HCT116 (cell line): Measurements from ENCODE around the gene TBCD. TPM values are rescaled to one million over a fixed set of nuclear protein-coding genes. Genes with fewer than 3 reads are reported as not detected.

Experiments used
- ATAC-seq: fragments of 200-7000 bp; cut with Tn5 transposase; 2 replicates; pipeline ENCODE4 v1.9.1; 2020; ENCODE audit warnings: mild to moderate bottlenecking, moderate library complexity
- BruUV-seq: library from RNA; stranded (reverse); fragments of 400-500 nt; replicated peaks from 2 replicates; lab custom pipeline; 2021; lab: Mats Ljungman, UMichigan
- CTCF ChIA-PET: fragments of 300-600 bp; sonication (Branson Sonifier 250); formaldehyde crosslinking; loops from one replicate; lab custom pipeline; 2021; ENCODE audit warnings: antibody characterized with exemption; lab: Charles Lee
- POLR2A ChIA-PET: fragments of 300-600, 350-600 bp; sonication (Branson Sonifier 250); formaldehyde crosslinking; loops from one replicate; lab custom pipeline; 2021; ENCODE audit warnings: antibody characterized with exemption; lab: Charles Lee
- RAD21 ChIA-PET, 2 experiments: fragments of 300-600 bp; sonication (Branson Sonifier 250); formaldehyde crosslinking; loops; one replicate each; lab custom pipeline; 2023; ENCODE audit warnings: low total read pairs in 2 of 2; ENCODE audit not compliant: uncharacterized antibody in 2 of 2, unreplicated experiment in 2 of 2, low non-redundant PET in 1 of 2; lab: Charles Lee
- DNase-seq: peaks from one replicate; pipeline ENCODE4 v3.0.0-alpha.2; 2010; ENCODE audit warnings: low read depth, low spot score
- H2AFZ ChIP-seq: fragments of 200-600 bp; shearing (Covaris generic), sonication (generic); 2 replicates; pipeline ENCODE4 v1.6.1; 2017; ENCODE audit warnings: low read depth, mixed run types, mixed read lengths, antibody characterized with exemption, low read length; ENCODE audit not compliant: poor library complexity, severe bottlenecking
- H3K27ac ChIP-seq: 2 replicates; pipeline ENCODE4 v1.5.1; 2012; ENCODE audit warnings: low read depth, low read length
- H3K27me3 ChIP-seq: fragments of 200-600 bp; sonication (generic); 2 replicates; pipeline ENCODE4 v1.6.1; 2016; ENCODE audit warnings: mixed run types, low read length, mixed read lengths; ENCODE audit not compliant: insufficient read depth
- H3K36me3 ChIP-seq, 2 experiments: fragments of 200-500 bp in 1 of 2; fragments of 200-600 bp in 1 of 2; sonication (Bioruptor generic) in 1 of 2; sonication (generic) in 1 of 2; 2 replicates each; pipeline versions ENCODE4 v1.5.1 to v1.6.1; 2014 to 2016; ENCODE audit warnings: low read length in 2 of 2, inconsistent platforms in 1 of 2, mixed read lengths in 1 of 2, mixed run types in 1 of 2; ENCODE audit not compliant: insufficient read depth in 2 of 2, control insufficient read depth in 1 of 2
- H3K4me1 ChIP-seq, 2 experiments: fragments of 200-600 bp in 1 of 2; sonication (generic) in 1 of 2; 2 replicates each; pipeline versions ENCODE4 v1.5.1 to v1.6.1; 2012 to 2017; ENCODE audit warnings: low read length in 2 of 2, inconsistent platforms in 1 of 2, mild to moderate bottlenecking in 1 of 2, mixed read lengths in 1 of 2, mixed run types in 1 of 2, moderate library complexity in 1 of 2; ENCODE audit not compliant: insufficient read depth in 2 of 2, control insufficient read depth in 1 of 2
- H3K4me2 ChIP-seq: fragments of 200-600 bp; sonication (generic); 2 replicates; pipeline ENCODE4 v1.6.1; 2017; ENCODE audit warnings: mixed run types, low read length, mixed read lengths
- H3K4me3 ChIP-seq, 2 experiments: fragments of 200-600 bp in 1 of 2; sonication (generic) in 1 of 2; replicated peaks in 1 of 2; 2 replicates each; pipeline ENCODE4 v1.5.1; 2011 to 2016; ENCODE audit warnings: low read length in 2 of 2, control low read depth in 1 of 2, low read depth in 1 of 2, mild to moderate bottlenecking in 1 of 2, mixed read lengths in 1 of 2, mixed run types in 1 of 2
- H3K79me2 ChIP-seq: fragments of 200-600 bp; sonication (generic); 2 replicates; pipeline ENCODE4 v1.6.1; 2017; ENCODE audit warnings: mild to moderate bottlenecking, mixed run types, low read length, moderate library complexity, mixed read lengths; ENCODE audit not compliant: insufficient read depth
- H3K9ac ChIP-seq: fragments of 200-600 bp; sonication (generic); 2 replicates; pipeline ENCODE4 v1.6.1; 2016; ENCODE audit warnings: low read length, mixed read lengths
- H3K9me2 ChIP-seq: fragments of 200-600 bp; sonication (generic), shearing (Covaris generic); 2 replicates; pipeline ENCODE4 v1.6.1; 2017; ENCODE audit warnings: mixed run types, mild to moderate bottlenecking, moderate library complexity; ENCODE audit not compliant: insufficient read depth
- H3K9me3 ChIP-seq, 2 experiments: fragments of 200-500 bp in 1 of 2; fragments of 200-600 bp in 1 of 2; sonication (Bioruptor generic) in 1 of 2; sonication (generic) in 1 of 2; 2 replicates each; pipeline ENCODE4 v1.6.1; 2014 to 2017; ENCODE audit warnings: low read length in 2 of 2, mixed read lengths in 2 of 2, inconsistent platforms in 1 of 2, low read depth in 1 of 2, mild to moderate bottlenecking in 1 of 2, mixed run types in 1 of 2, moderate library complexity in 1 of 2; ENCODE audit not compliant: control insufficient read depth in 1 of 2, insufficient read depth in 1 of 2
- H4K20me1 ChIP-seq: fragments of 200-600 bp; sonication (generic), shearing (Covaris generic); 2 replicates; pipeline ENCODE4 v1.6.1; 2017; ENCODE audit warnings: mixed run types, mild to moderate bottlenecking, moderate library complexity; ENCODE audit not compliant: insufficient read depth
- CBX3 ChIP-seq: IDR thresholded peaks from 2 replicates; pipeline ENCODE4 v1.6.1; 2012; ENCODE audit warnings: low read depth
- CEBPB ChIP-seq: IDR thresholded peaks from 2 replicates; pipeline ENCODE4 v1.6.1; 2012; ENCODE audit warnings: low read depth
- CTCF ChIP-seq, 3 experiments: fragments of 200-600 bp in 1 of 3; sonication (generic) in 1 of 3; IDR thresholded peaks in 2 of 3; conservative IDR thresholded peaks in 1 of 3; 2 replicates each; pipeline ENCODE4 v1.5.1; 2012 to 2017; ENCODE audit warnings: low read depth in 2 of 3, low read length in 2 of 3, antibody characterized with exemption in 1 of 3, borderline replicate concordance in 1 of 3, control low read depth in 1 of 3, mild to moderate bottlenecking in 1 of 3, mixed read lengths in 1 of 3, mixed run types in 1 of 3, moderate library complexity in 1 of 3; ENCODE audit not compliant: insufficient read depth in 1 of 3
- EGR1 ChIP-seq: IDR thresholded peaks from 2 replicates; pipeline ENCODE4 v1.6.1; 2012; ENCODE audit warnings: low read depth
- ELF1 ChIP-seq: IDR thresholded peaks from 2 replicates; pipeline ENCODE4 v1.6.1; 2012; ENCODE audit warnings: low read depth, borderline replicate concordance
- EZH2 ChIP-seq: fragments of 200-600 bp; sonication (generic); IDR thresholded peaks from 2 replicates; pipeline ENCODE4 v1.6.1; 2017; ENCODE audit warnings: antibody characterized with exemption, mixed run types
- EZH2phosphoT487 ChIP-seq: fragments of 200-600 bp; IDR thresholded peaks from 2 replicates; pipeline ENCODE4 v1.6.1; 2018; ENCODE audit warnings: antibody characterized with exemption, borderline replicate concordance
- FOSL1 ChIP-seq: IDR thresholded peaks from 2 replicates; pipeline ENCODE4 v1.6.1; 2012; ENCODE audit warnings: low read depth
- JUND ChIP-seq: IDR thresholded peaks from 2 replicates; pipeline ENCODE4 v1.6.1; 2012
- MAX ChIP-seq: IDR thresholded peaks from 2 replicates; pipeline ENCODE4 v1.6.1; 2012
- POLR2AphosphoS5 ChIP-seq: IDR thresholded peaks from 2 replicates; pipeline ENCODE4 v1.6.1; 2011; ENCODE audit warnings: mild to moderate bottlenecking, low read depth, low read length, moderate library complexity
- RAD21 ChIP-seq: IDR thresholded peaks from 2 replicates; pipeline ENCODE4 v1.6.1; 2012; ENCODE audit warnings: low read depth, mild to moderate bottlenecking
- REST ChIP-seq: IDR thresholded peaks from 2 replicates; pipeline ENCODE4 v1.6.1; 2012; ENCODE audit warnings: low read depth
- SP1 ChIP-seq: IDR thresholded peaks from 2 replicates; pipeline ENCODE4 v1.6.1; 2012; ENCODE audit warnings: low read depth
- SRF ChIP-seq: IDR thresholded peaks from 2 replicates; pipeline ENCODE4 v1.6.1; 2012; ENCODE audit warnings: low read depth
- TCF7L2 ChIP-seq: IDR thresholded peaks from 2 replicates; pipeline ENCODE4 v1.7.0; 2011; ENCODE audit warnings: borderline replicate concordance, inconsistent platforms; ENCODE audit not compliant: insufficient read depth, insufficient read length; ENCODE audit errors: extremely low read depth
- YY1 ChIP-seq: IDR thresholded peaks from 2 replicates; pipeline ENCODE4 v1.6.1; 2011; ENCODE audit warnings: low read length, low read depth, moderate library complexity, mild to moderate bottlenecking; ENCODE audit not compliant: insufficient replicate concordance; ENCODE audit errors: extremely low read depth
- ZBTB33 ChIP-seq: IDR thresholded peaks from 2 replicates; pipeline ENCODE4 v1.6.1; 2011; ENCODE audit warnings: mild to moderate bottlenecking, low read length, moderate library complexity; ENCODE audit not compliant: insufficient replicate concordance; ENCODE audit errors: extremely low read depth
- ZNF274 ChIP-seq: fragments of 200-500 bp; sonication (Bioruptor generic); IDR thresholded peaks from 2 replicates; pipeline ENCODE4 v1.6.1; 2014; ENCODE audit warnings: mild to moderate bottlenecking, low read depth, low read length, inconsistent platforms
- intact Hi-C: fragments of 100-400 bp; cut with micrococcal nuclease; formaldehyde crosslinking; loops from 2 replicates; pipeline ENCODE4 v1.10.0; 2022
- total RNA-seq: library from RNA; stranded (reverse); gene quantifications from one replicate; pipeline ENCODE4 v1.2.1, GENCODE V29; 2021; ENCODE audit not compliant: unreplicated experiment

TBCD gene
- total RNA-seq, 1 experiment from 2014 or later = 152 TPM

- POLR2A ChIA-PET = no interaction called here
- Histone ChIP-seq H3K4me1 (no peaks in the 10 kb centered on the region), H3K9me3 (no peaks in the 10 kb centered on the region), H3K27ac (no peak overlapping the region)
- CTCF ChIA-PET = no interaction called here
- TF ChIP-seq REST (no peak), CEBPB (no peak), ZBTB33 (no peak), EZH2phosphoT487 (no peak), YY1 (no peak), TCF7L2 (no peak), JUND (no peak), POLR2AphosphoS5 (no peak), RAD21 (no peak), SP1 (no peak), MAX (no peak), ZNF274 (no peak), SRF (no peak), FOSL1 (no peak), CTCF (IDR thresholded peaks at IDR 0.05 in 2 of 3, conservative IDR thresholded peaks at IDR 0.05 in 1 of 3; ENCODE audit: borderline replicate concordance in 1 of 3, insufficient read depth in 1 of 3, low read depth in 2 of 3, low read length in 2 of 3) (no peak), CBX3 (no peak), ELF1 (no peak), EGR1 (no peak), EZH2 (no peak)
- TF ChIP-seq, all 23 proteins: peak for 0
- Histone ChIP-seq H3K9ac (no peak overlapping the region), H4K20me1 (no peaks in the 10 kb centered on the region), H3K9me2 (no peaks in the 10 kb centered on the region), H3K4me3 (no peak overlapping the region), H3K27me3 (no peaks in the 10 kb centered on the region), H3K79me2 (0 out of 2 replicates have a peak, but pooled peaks cover 3% of the 10 kb centered on the region), H3K36me3 (peaks cover 6 to 30% of the 10 kb centered on the region in 2 experiments), H3K4me2 (no peak overlapping the region), H2AFZ (no peak overlapping the region)
- ATAC-seq (no peak), DNase-seq (no peak)
- RAD21 ChIA-PET = no interaction called here
- intact Hi-C loops = no loop called here
- no TSS peak for BruUV-seq
Observed at GRCh38 chr17:82812601-82813000, 60.7 kb downstream of the TBCD start.
